ENCODE results near the gene PLK2. TPM values are rescaled to one million over a fixed set of nuclear protein-coding genes. Genes with fewer than 3 reads are reported as not detected.

Gene PLK2
- total and polyA plus RNA-seq, 2 of the 8 experiments (the other 6 are each of a cell fraction or from before 2014, with no cell fraction given), result 5.8 to 20.6 TPM

GRCh38 chr5:58466939-58467338 is 7.1 kb upstream of the PLK2 start:
- H3K18ac ChIP-seq (ENCODE audit: extremely low read depth, low read length), result peak overlapping the region; percentile 60; the same call in 1 of the 2 replicates
- H3K4me3 ChIP-seq (ENCODE audit: extremely low read depth in 1 of 4, insufficient read depth in 2 of 4, low read depth in 3 of 4, low read length in 4 of 4), result no peak overlapping the region
- H4K91ac ChIP-seq (replicated peaks; ENCODE audit: insufficient read length, low read length), result no peak overlapping the region
- no peak overlapping the region for H2BK20ac ChIP-seq (ENCODE audit: low read length)
- no peak overlapping the region for H3K4ac ChIP-seq (replicated peaks; ENCODE audit: insufficient read length, low read depth, low read length)
- no peak overlapping the region for H2AK5ac ChIP-seq (ENCODE audit: low read depth, low read length)
- H3K79me2 ChIP-seq (ENCODE audit: control insufficient read depth in 1 of 2, insufficient read depth in 2 of 2, low read length in 2 of 2), result no peaks in the 10 kb centered on the region
- no peaks in the 10 kb centered on the region for H3K79me1 ChIP-seq (ENCODE audit: low read depth, low read length)
- H3K27ac ChIP-seq (ENCODE audit: low read depth, low read length), result no peak overlapping the region
- no peak overlapping the region for H3K14ac ChIP-seq (ENCODE audit: insufficient read length)
- H3K9me3 ChIP-seq (ENCODE audit: insufficient read depth in 2 of 2, low read depth in 1 of 2, low read length in 1 of 2), result no peaks in the 10 kb centered on the region
- WGBS, 2 experiments (ENCODE audit: extremely low coverage in 1 of 2, insufficient coverage in 1 of 2, insufficient read length in 1 of 2, insufficient replicate concordance in 2 of 2, low coverage in 1 of 2, low lambda C conversion rate in 2 of 2, missing lambda C conversion rate in 1 of 2), result 71% methylated on average over 4 of the region's 4 CpGs; no CpG with 5 or more reads in 1 of the 2 experiments
- no peak overlapping the region for H2BK120ac ChIP-seq (replicated peaks; ENCODE audit: low read depth, low read length)
- H2AFZ ChIP-seq (ENCODE audit: low read length), result no peak overlapping the region
- no peak overlapping the region; the same call in 1 of the 2 replicates for H2BK5ac ChIP-seq (ENCODE audit: low read depth, low read length)
- H4K20me1 ChIP-seq (replicated peaks in 1 of 2; ENCODE audit: control insufficient read depth in 1 of 2, insufficient read depth in 2 of 2, low read length in 2 of 2), result no peaks in the 10 kb centered on the region
- FAIRE-seq, result peak; percentile 24
- H3K23me2 ChIP-seq (ENCODE audit: low read depth, low read length), result no peaks in the 10 kb centered on the region
- peaks cover 0 to 6% (median 3%) of the 10 kb centered on the region in 4 experiments; a peak in 5 of 7 replicates for H3K4me1 ChIP-seq (replicated peaks in 1 of 4; ENCODE audit: control insufficient read depth in 3 of 4, insufficient read depth in 4 of 4, low read length in 3 of 4)
- H4K8ac ChIP-seq (ENCODE audit: extremely low read depth, insufficient read depth, low read length), result no peak overlapping the region
- H3K56ac ChIP-seq (replicated peaks; ENCODE audit: insufficient read length, low read depth, low read length), result no peak overlapping the region
- ChIA-PET CTCF (ENCODE audit: partially characterized antibody) (interaction anchor here (1.2 to 1.5 kb wide), 4 partner anchors 8 to 1169 kb away, joined by 3 to 6 read pairs (median 5); no protein-coding TSS in a partner anchor), POLR2A (ENCODE audit: partially characterized antibody) (interaction anchor here (0.6 to 1.0 kb wide), 2 partner anchors 8 to 11 kb away, joined by 3 read pairs; no protein-coding TSS in a partner anchor)
- H4K5ac ChIP-seq (ENCODE audit: insufficient read length, low read depth, low read length), result no peak overlapping the region
- peak overlapping the region; percentile 35; the same call in 1 of the 2 replicates for H2BK12ac ChIP-seq (ENCODE audit: low read depth, low read length)
- H3K27me3 ChIP-seq (replicated peaks in 1 of 4; ENCODE audit: control insufficient read depth in 3 of 4, extremely low read depth in 1 of 4, insufficient read depth in 3 of 4, low read length in 3 of 4), result no peaks in the 10 kb centered on the region
- H2BK15ac ChIP-seq (ENCODE audit: low read length), result peak overlapping the region; percentile 72; the same call in 1 of the 2 replicates
- DNase-seq (ENCODE audit: low read depth in 1 of 2, low spot score in 2 of 2), result no peak
- H3K4me2 ChIP-seq (ENCODE audit: insufficient read depth in 1 of 2, low read depth in 2 of 2, low read length in 2 of 2), result peak overlapping the region in 1 of 2 experiments; percentile 21; a peak in 1 of 4 replicates
- no peak overlapping the region for H3K23ac ChIP-seq (ENCODE audit: insufficient read length)
- H3K36me3 ChIP-seq (ENCODE audit: control insufficient read depth in 2 of 4, insufficient read depth in 4 of 4, low read length in 3 of 4), result no peaks in the 10 kb centered on the region
- no peak overlapping the region for H3K9ac ChIP-seq (replicated peaks in 1 of 4; ENCODE audit: extremely low read depth in 1 of 4, low read depth in 3 of 4, low read length in 3 of 4)
- no peak for TF ChIP-seq EZH2 (IDR thresholded peaks at IDR 0.05; ENCODE audit: low read depth, low read length, severe bottlenecking)
- no peak for TF ChIP-seq RBBP5 (IDR thresholded peaks at IDR 0.05; ENCODE audit: borderline replicate concordance, low read depth, low read length)
- no peak for TF ChIP-seq ZNF274 (IDR thresholded peaks at IDR 0.05; ENCODE audit: borderline replicate concordance, extremely low read depth, low read length)
- no peak for TF ChIP-seq SIN3A (conservative IDR thresholded peaks at IDR 0.05 in 1 of 2, IDR thresholded peaks at IDR 0.05 in 1 of 2; ENCODE audit: low read depth in 1 of 2, low read length in 2 of 2)
- TF ChIP-seq BACH1 (IDR thresholded peaks at IDR 0.05; ENCODE audit: low read length), result peak; percentile 32; the same call in 1 of the 2 replicates
- peak; percentile 97 for TF ChIP-seq MAX (IDR thresholded peaks at IDR 0.05)
- TF ChIP-seq RXRA (IDR thresholded peaks at IDR 0.05; ENCODE audit: insufficient read depth, low read depth, low read length), result no peak
- TF ChIP-seq E2F6 (IDR thresholded peaks at IDR 0.05), result peak; percentile 93
- no peak for TF ChIP-seq USF2 (IDR thresholded peaks at IDR 0.05; ENCODE audit: low read length)
- TF ChIP-seq CHD1 (IDR thresholded peaks at IDR 0.05; ENCODE audit: low read depth, low read length), result no peak
- TF ChIP-seq SP4 (IDR thresholded peaks at IDR 0.05; ENCODE audit: low read length), result no peak
